Hepatocyte (in vitro differentiated cells): ENCODE data around the gene KLLN.

Experiments used
- CTCF ChIP-seq: fragments of 200-600 bp; sonication (generic); IDR thresholded peaks from 2 replicates; pipeline ENCODE4 v1.5.1; 2016; ENCODE audit warnings: antibody characterized with exemption, mild to moderate bottlenecking; ENCODE audit not compliant: poor library complexity
- EZH2 ChIP-seq: fragments of 200-600 bp; sonication (generic); IDR thresholded peaks from 2 replicates; pipeline ENCODE4 v1.6.1; 2016; ENCODE audit warnings: antibody characterized with exemption, mild to moderate bottlenecking, borderline replicate concordance
- EZH2phosphoT487 ChIP-seq: fragments of 200-600 bp; sonication (generic); IDR thresholded peaks from one replicate; pipeline ENCODE4 v1.6.1; 2018; ENCODE audit warnings: antibody characterized with exemption, mild to moderate bottlenecking, low read depth, moderate library complexity; ENCODE audit not compliant: unreplicated experiment, severe bottlenecking

- TF ChIP-seq CTCF (no peak), EZH2phosphoT487 (no peak), EZH2 (no peak)
Observed at GRCh38 chr10:87837445-87837844, 25.9 kb downstream of the KLLN start.
